Fibroblast of lung (primary cell): Measurements from ENCODE around the gene MED15. TPM values are rescaled to one million over a fixed set of nuclear protein-coding genes. Genes with fewer than 3 reads are reported as not detected.
A peak's percentile ranks its signal among the peaks of the same experiment; 100 is the strongest.
"Not testable (repeated sequence)": the region's sequence is repeated elsewhere in the genome, so short reads cannot be mapped to it uniquely, and the experiment has no call there.

ENCODE experiments used
- DNase-seq, 2 donors: peaks; one replicate each; pipeline versions ENCODE4 v3.0.0 to v3.0.0-alpha.2; 2010; ENCODE audit warnings: low read depth in 2 of 2
- H2AFZ ChIP-seq: 2 replicates; pipeline ENCODE4 v1.5.1; 2012; ENCODE audit warnings: low read length, control low read depth, inconsistent platforms
- H3K27ac ChIP-seq: 2 replicates; pipeline ENCODE4 v1.5.1; 2011; ENCODE audit warnings: low read length, control low read depth; ENCODE audit not compliant: insufficient read depth
- H3K27me3 ChIP-seq: 2 replicates; pipeline ENCODE4 v1.5.1; 2011; ENCODE audit warnings: mild to moderate bottlenecking, low read length; ENCODE audit not compliant: control insufficient read depth, insufficient read depth
- H3K36me3 ChIP-seq: 2 replicates; pipeline ENCODE4 v1.5.1; 2011; ENCODE audit warnings: low read length; ENCODE audit not compliant: control insufficient read depth, insufficient read depth
- H3K4me1 ChIP-seq: 2 replicates; pipeline ENCODE4 v1.5.1; 2011; ENCODE audit warnings: low read length; ENCODE audit not compliant: control insufficient read depth, insufficient read depth; ENCODE audit errors: extremely low read depth
- H3K4me2 ChIP-seq: 2 replicates; pipeline ENCODE4 v1.5.1; 2011; ENCODE audit warnings: low read length, control low read depth; ENCODE audit not compliant: insufficient read depth; ENCODE audit errors: extremely low read depth
- H3K4me3 ChIP-seq, 4 experiments: fragments of 200-600 bp in 1 of 4; sonication (generic) in 1 of 4; replicated peaks in 1 of 4; 2 replicates each; pipeline ENCODE4 v1.5.1; 2011 to 2016; ENCODE audit warnings: low read length in 4 of 4, low read depth in 3 of 4, mild to moderate bottlenecking in 3 of 4, control low read depth in 2 of 4, inconsistent platforms in 1 of 4, mixed read lengths in 1 of 4; ENCODE audit not compliant: insufficient read depth in 1 of 4; ENCODE audit errors: control extremely low read depth in 1 of 4
- H3K79me2 ChIP-seq: 2 replicates; pipeline ENCODE4 v1.5.1; 2012; ENCODE audit warnings: mild to moderate bottlenecking, low read length, inconsistent platforms; ENCODE audit not compliant: control insufficient read depth, insufficient read depth
- H3K9ac ChIP-seq: 2 replicates; pipeline ENCODE4 v1.5.1; 2011; ENCODE audit warnings: mild to moderate bottlenecking, low read length, control low read depth; ENCODE audit not compliant: insufficient read depth
- H3K9me3 ChIP-seq: 2 replicates; pipeline ENCODE4 v1.5.1; 2012; ENCODE audit warnings: low read depth, low read length; ENCODE audit not compliant: control insufficient read depth, insufficient read depth
- H4K20me1 ChIP-seq: 2 replicates; pipeline ENCODE4 v1.5.1; 2011; ENCODE audit warnings: low read length; ENCODE audit not compliant: control insufficient read depth, insufficient read depth; ENCODE audit errors: extremely low read depth
- EZH2 ChIP-seq: IDR thresholded peaks from 2 replicates; pipeline ENCODE4 v1.5.1; 2012; ENCODE audit warnings: low read length, control low read depth, mild to moderate bottlenecking; ENCODE audit errors: missing control alignments
- polyA plus RNA-seq, 2 donors: library from polyadenylated mRNA; depleted of rRNA in 1 of 2; stranded (reverse) in 1 of 2; unstranded in 1 of 2; fragments of >200 nt; gene quantifications; 2 replicates each; pipeline ENCODE4 v1.2.1, GENCODE V29; 2011 to 2012; ENCODE audit warnings: missing spikeins in 1 of 2
- total RNA-seq: library from RNA; depleted of rRNA; stranded (reverse); fragments of >200 nt; gene quantifications from 2 replicates; pipeline ENCODE4 v1.2.1, GENCODE V29; 2014
- TF ChIP-seq, protein P1 (sequence below), 2 donors: IDR thresholded peaks in 1 of 2; conservative IDR thresholded peaks in 1 of 2; 1 replicate in 1 of 2; 2 replicates in 1 of 2; pipeline ENCODE4 v1.5.1; 2011 to 2012; ENCODE audit warnings: low read length in 2 of 2, control low read depth in 1 of 2, inconsistent platforms in 1 of 2, low read depth in 1 of 2, mild to moderate bottlenecking in 1 of 2

MED15 gene
- total and polyA plus RNA-seq, 2 donors (not counting 1 experiment from before 2014, with no cell fraction given), result 28.6 TPM

DNA sequence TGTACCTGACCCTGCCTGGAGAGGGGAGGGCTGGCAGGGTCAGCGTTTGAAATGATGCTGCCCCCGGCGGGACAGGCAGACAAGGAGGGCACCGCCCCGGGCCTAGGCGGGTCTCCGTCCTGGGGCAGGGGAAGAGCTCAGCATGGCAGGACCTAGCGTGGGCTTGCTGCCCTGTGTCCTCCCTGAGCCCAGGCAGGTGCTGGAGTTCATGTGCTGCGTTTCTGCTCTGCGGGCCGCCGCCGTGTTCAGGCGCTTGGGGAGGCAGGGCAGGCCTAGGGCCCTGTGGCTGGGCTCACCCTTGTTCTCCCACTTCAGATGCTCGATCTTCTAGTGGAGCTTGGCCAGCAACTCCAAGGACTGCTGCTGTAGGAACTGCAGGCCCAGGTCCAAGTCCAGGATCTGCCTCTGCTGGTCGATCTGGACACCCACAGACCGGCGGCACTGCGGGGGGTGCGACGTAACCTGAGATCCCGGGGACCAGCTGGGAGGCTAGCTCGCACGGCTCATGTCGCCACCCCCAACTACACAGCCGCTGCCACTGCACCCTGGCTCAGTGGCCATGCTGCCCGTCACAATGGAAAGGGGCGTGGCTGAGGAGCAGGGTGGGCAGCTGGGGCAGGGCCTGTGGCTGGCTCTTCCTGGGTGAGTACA is 84.4 kb downstream of the MED15 start:
- Histone ChIP-seq H3K9me3 (no peaks in the 10 kb centered on the region), H3K9ac (no peak overlapping the region), H4K20me1 (no peaks in the 10 kb centered on the region), H3K4me3 (no peak overlapping the region), H3K4me2 (no peak overlapping the region), H3K79me2 (no peaks in the 10 kb centered on the region), H3K4me1 (no peaks in the 10 kb centered on the region), H3K27ac (no peak overlapping the region), H3K27me3 (peaks cover 3% of the 10 kb centered on the region), H3K36me3 (peaks cover 6% of the 10 kb centered on the region), H2AFZ (no peak overlapping the region)
- no peak for TF ChIP-seq EZH2
- TF ChIP-seq, protein P1, sequence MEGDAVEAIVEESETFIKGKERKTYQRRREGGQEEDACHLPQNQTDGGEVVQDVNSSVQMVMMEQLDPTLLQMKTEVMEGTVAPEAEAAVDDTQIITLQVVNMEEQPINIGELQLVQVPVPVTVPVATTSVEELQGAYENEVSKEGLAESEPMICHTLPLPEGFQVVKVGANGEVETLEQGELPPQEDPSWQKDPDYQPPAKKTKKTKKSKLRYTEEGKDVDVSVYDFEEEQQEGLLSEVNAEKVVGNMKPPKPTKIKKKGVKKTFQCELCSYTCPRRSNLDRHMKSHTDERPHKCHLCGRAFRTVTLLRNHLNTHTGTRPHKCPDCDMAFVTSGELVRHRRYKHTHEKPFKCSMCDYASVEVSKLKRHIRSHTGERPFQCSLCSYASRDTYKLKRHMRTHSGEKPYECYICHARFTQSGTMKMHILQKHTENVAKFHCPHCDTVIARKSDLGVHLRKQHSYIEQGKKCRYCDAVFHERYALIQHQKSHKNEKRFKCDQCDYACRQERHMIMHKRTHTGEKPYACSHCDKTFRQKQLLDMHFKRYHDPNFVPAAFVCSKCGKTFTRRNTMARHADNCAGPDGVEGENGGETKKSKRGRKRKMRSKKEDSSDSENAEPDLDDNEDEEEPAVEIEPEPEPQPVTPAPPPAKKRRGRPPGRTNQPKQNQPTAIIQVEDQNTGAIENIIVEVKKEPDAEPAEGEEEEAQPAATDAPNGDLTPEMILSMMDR (conservative IDR thresholded peaks at IDR 0.05 in 1 of 2, IDR thresholded peaks at IDR 0.05 in 1 of 2; ENCODE audit: low read depth in 1 of 2, low read length in 2 of 2), result peak in 1 of 2 donors; percentile 20
- peak; percentile 16 to 75 for DNase-seq

DNA sequence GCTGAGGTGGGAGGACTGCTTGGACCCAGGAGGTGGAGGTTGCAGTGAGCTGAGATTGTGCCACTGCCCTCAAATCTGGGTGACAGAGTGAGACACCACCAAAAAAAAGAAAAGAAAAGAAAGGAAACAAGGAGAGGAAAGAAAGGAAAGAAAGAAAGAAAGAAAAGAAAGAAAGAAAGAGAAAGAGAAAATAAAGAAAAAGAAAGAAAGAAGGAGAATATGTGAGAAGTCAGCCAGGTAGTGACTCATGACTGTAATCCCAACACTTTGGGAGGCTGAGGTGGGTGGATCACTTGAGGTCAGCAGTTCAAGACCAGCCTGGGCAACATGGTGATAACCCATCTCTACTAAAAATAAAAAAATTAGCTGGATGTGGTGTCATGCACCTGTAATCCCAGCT is 86.6 kb downstream of the MED15 start:
- H3K9ac ChIP-seq, H3K27ac ChIP-seq, DNase-seq, H3K79me2 ChIP-seq, H3K36me3 ChIP-seq, H3K4me2 ChIP-seq, H2AFZ ChIP-seq, H3K4me1 ChIP-seq, H3K9me3 ChIP-seq, H3K27me3 ChIP-seq, H3K4me3 ChIP-seq, H4K20me1 ChIP-seq: not testable (repeated sequence)

DNA sequence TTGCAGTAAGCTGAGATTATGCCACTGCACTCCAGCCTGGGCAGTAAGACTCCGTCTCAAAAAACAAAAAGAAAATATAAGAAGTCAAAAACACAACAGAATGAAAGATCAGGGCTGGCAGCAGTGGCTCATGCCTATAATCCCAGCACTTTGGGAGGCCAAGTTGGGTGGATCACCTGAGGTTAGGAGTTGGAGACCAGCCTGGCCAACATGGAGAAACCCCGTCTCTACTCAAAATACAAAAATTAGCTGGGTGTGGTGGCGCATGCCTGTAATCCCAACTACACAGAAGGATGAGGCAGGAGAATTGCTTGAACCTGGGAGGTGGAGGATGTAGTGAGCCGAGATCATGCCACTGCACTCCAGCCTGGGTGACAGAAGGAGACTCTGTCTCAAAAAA is 87.1 kb downstream of the MED15 start:
- H3K9me3 ChIP-seq, H3K27me3 ChIP-seq, H2AFZ ChIP-seq, H3K36me3 ChIP-seq, H3K27ac ChIP-seq, H3K4me3 ChIP-seq, DNase-seq, H3K4me1 ChIP-seq, H3K4me2 ChIP-seq, H3K79me2 ChIP-seq, H3K9ac ChIP-seq, H4K20me1 ChIP-seq: not testable (repeated sequence)

DNA sequence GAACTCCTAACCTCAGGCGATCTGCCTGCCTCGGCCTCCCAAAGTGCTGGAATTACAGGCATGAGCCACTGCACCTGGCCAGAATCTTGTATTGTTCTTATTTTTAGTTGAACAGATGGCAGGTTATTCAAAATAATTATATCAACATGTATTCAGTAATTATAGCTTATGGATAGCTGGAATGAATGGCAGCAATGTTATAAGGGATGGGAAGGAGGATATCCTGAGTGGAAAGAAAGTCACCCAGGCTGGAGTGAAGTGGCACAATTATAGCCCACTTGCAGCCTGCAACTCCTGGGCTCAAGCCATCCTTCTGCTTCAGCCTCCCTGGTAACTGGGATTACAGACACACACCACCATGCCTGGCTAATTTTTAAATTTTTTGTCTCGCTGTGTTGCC is 88.1 kb downstream of the MED15 start:
- H2AFZ ChIP-seq, result no peak overlapping the region
- no peak for DNase-seq

More for the DNA sequence above, 88.1 kb downstream of the MED15 start:
- Histone ChIP-seq H3K4me3 (no peak overlapping the region), H3K36me3 (no peaks in the 10 kb centered on the region), H3K27ac (no peak overlapping the region), H3K27me3 (peaks cover 3% of the 10 kb centered on the region), H3K4me1 (no peaks in the 10 kb centered on the region), H3K9ac (no peak overlapping the region), H3K4me2 (no peak overlapping the region), H4K20me1 (no peaks in the 10 kb centered on the region), H3K9me3 (no peaks in the 10 kb centered on the region), H3K79me2 (no peaks in the 10 kb centered on the region)
- TF ChIP-seq EZH2, result no peak
- TF ChIP-seq, protein P1 (conservative IDR thresholded peaks at IDR 0.05 in 1 of 2, IDR thresholded peaks at IDR 0.05 in 1 of 2; ENCODE audit: low read depth in 1 of 2, low read length in 2 of 2), result no peak
